HEK293 (cell line): ENCODE measurements around the gene TMEM236.

ENCODE experiments used
- CTCF ChIA-PET: fragments of 350-600 bp; formaldehyde crosslinking; extraction: SDS; loops from one replicate; lab custom pipeline; 2021; ENCODE audit warnings: antibody characterized with exemption; lab: Yijun Ruan, JAX
- POLR2A ChIA-PET: fragments of 300-600 bp; formaldehyde crosslinking; extraction: SDS; loops from one replicate; lab custom pipeline; 2020; ENCODE audit warnings: antibody characterized with exemption, inconsistent platforms; lab: Yijun Ruan, JAX
- H3K27ac ChIP-seq: fragments of 200-500 bp; sonication (Bioruptor generic); 2 replicates; pipeline ENCODE4 v1.5.1; 2014; ENCODE audit warnings: low read depth, low read length, control low read depth, inconsistent platforms; ENCODE audit errors: extremely low read depth
- H3K36me3 ChIP-seq, 2 experiments: fragments of 200-500 bp in 1 of 2; sonication (Bioruptor generic) in 1 of 2; 1 replicate in 1 of 2; 2 replicates in 1 of 2; pipeline ENCODE4 v1.5.1; 2014 to 2017; ENCODE audit warnings: inconsistent platforms in 2 of 2, low read length in 2 of 2; ENCODE audit not compliant: control insufficient read depth in 2 of 2, insufficient read depth in 1 of 2
- H3K4me1 ChIP-seq: fragments of 200-500 bp; sonication (Bioruptor generic); 2 replicates; pipeline ENCODE4 v1.5.1; 2014; ENCODE audit warnings: mild to moderate bottlenecking, low read length, inconsistent platforms; ENCODE audit not compliant: control insufficient read depth, insufficient read depth
- H3K4me3 ChIP-seq: 2 replicates; pipeline ENCODE4 v1.5.1; 2011; ENCODE audit warnings: low read depth, mild to moderate bottlenecking, control low read depth, low read length, moderate library complexity
- H3K9me3 ChIP-seq: fragments of 200-500 bp; sonication (Bioruptor generic); 2 replicates; pipeline ENCODE4 v1.5.1; 2014; ENCODE audit warnings: low read depth, low read length, inconsistent platforms; ENCODE audit not compliant: control insufficient read depth, insufficient read depth
- ELK4 ChIP-seq: IDR thresholded peaks from 2 replicates; pipeline ENCODE4 v1.6.1; 2011; ENCODE audit warnings: mild to moderate bottlenecking, low read depth, low read length, borderline replicate concordance
- FEZF1 ChIP-seq: fragments of 450-650 bp; formaldehyde crosslinking; IDR thresholded peaks from 2 replicates; pipeline ENCODE4 v1.5.1; 2016; ENCODE audit warnings: missing biosample characterization, missing genetic modification characterization
- GLI2 ChIP-seq: fragments of 450-650 bp; formaldehyde crosslinking; IDR thresholded peaks from 2 replicates; pipeline ENCODE4; 2017; ENCODE audit warnings: missing biosample characterization, missing genetic modification characterization, low read depth, borderline replicate concordance
- HIC1 ChIP-seq: fragments of 450-650 bp; formaldehyde crosslinking; IDR thresholded peaks from 2 replicates; pipeline ENCODE4 v1.5.1; 2016; ENCODE audit warnings: missing biosample characterization, missing genetic modification characterization
- OSR2 ChIP-seq: fragments of 450-650 bp; formaldehyde crosslinking; IDR thresholded peaks from 2 replicates; pipeline ENCODE4 v1.5.1; 2016; ENCODE audit warnings: missing biosample characterization, missing genetic modification characterization
- PRDM1 ChIP-seq: fragments of 450-650 bp; formaldehyde crosslinking; IDR thresholded peaks from 2 replicates; pipeline ENCODE4; 2016; ENCODE audit warnings: missing biosample characterization, missing genetic modification characterization
- PRDM10 ChIP-seq: fragments of 450-650 bp; formaldehyde crosslinking; IDR thresholded peaks from 2 replicates; pipeline ENCODE4 v1.5.1; 2016; ENCODE audit warnings: missing biosample characterization, missing genetic modification characterization
- SALL2 ChIP-seq: fragments of 450-650 bp; formaldehyde crosslinking; IDR thresholded peaks from 2 replicates; pipeline ENCODE4 v1.5.0; 2017; ENCODE audit warnings: missing biosample characterization, mild to moderate bottlenecking, missing genetic modification characterization, borderline replicate concordance
- SCRT1 ChIP-seq: fragments of 450-650 bp; formaldehyde crosslinking; IDR thresholded peaks from 2 replicates; pipeline ENCODE4 v1.5.1; 2016; ENCODE audit warnings: missing biosample characterization, missing genetic modification characterization, borderline replicate concordance
- SP7 ChIP-seq: fragments of 450-650 bp; formaldehyde crosslinking; IDR thresholded peaks from 2 replicates; pipeline ENCODE4 v1.5.1; 2016; ENCODE audit warnings: missing biosample characterization, missing genetic modification characterization
- TSHZ1 ChIP-seq: fragments of 450-650 bp; formaldehyde crosslinking; IDR thresholded peaks from 2 replicates; pipeline ENCODE4 v1.5.1; 2016; ENCODE audit warnings: missing biosample characterization, missing genetic modification characterization, borderline replicate concordance
- YY2 ChIP-seq: fragments of 450-650 bp; formaldehyde crosslinking; IDR thresholded peaks from 2 replicates; pipeline ENCODE4 v1.5.1; 2016; ENCODE audit warnings: missing biosample characterization, missing genetic modification characterization
- ZNF426 ChIP-seq: fragments of 450-650 bp; formaldehyde crosslinking; IDR thresholded peaks from 2 replicates; pipeline ENCODE4 v1.5.1; 2017; ENCODE audit warnings: missing biosample characterization, missing genetic modification characterization, mild to moderate bottlenecking, inconsistent platforms, moderate library complexity
- ZNF488 ChIP-seq: fragments of 450-650 bp; formaldehyde crosslinking; IDR thresholded peaks from 2 replicates; pipeline ENCODE4 v1.5.1; 2016; ENCODE audit warnings: missing biosample characterization, missing genetic modification characterization
- ZNF600 ChIP-seq: fragments of 450-650 bp; formaldehyde crosslinking; IDR thresholded peaks from 2 replicates; pipeline ENCODE4 v1.5.1; 2016; ENCODE audit warnings: missing biosample characterization, missing genetic modification characterization
- ZNF610 ChIP-seq: fragments of 450-650 bp; formaldehyde crosslinking; IDR thresholded peaks from 2 replicates; pipeline ENCODE4 v1.5.1; 2016; ENCODE audit warnings: missing biosample characterization, missing genetic modification characterization, borderline replicate concordance
- ZNF791 ChIP-seq: fragments of 450-650 bp; formaldehyde crosslinking; IDR thresholded peaks from 2 replicates; pipeline ENCODE4 v1.5.1; 2016; ENCODE audit warnings: missing biosample characterization, missing genetic modification characterization
- ZSCAN23 ChIP-seq: fragments of 450-650 bp; formaldehyde crosslinking; IDR thresholded peaks from 2 replicates; pipeline ENCODE4 v1.5.1; 2016; ENCODE audit warnings: missing biosample characterization, missing genetic modification characterization
- ZSCAN5A ChIP-seq: fragments of 450-650 bp; formaldehyde crosslinking; IDR thresholded peaks from 2 replicates; pipeline ENCODE4 v1.5.1; 2016; ENCODE audit warnings: missing biosample characterization, missing genetic modification characterization
- ZXDB ChIP-seq: fragments of 450-650 bp; formaldehyde crosslinking; IDR thresholded peaks from 2 replicates; pipeline ENCODE4 v1.5.1; 2016; ENCODE audit warnings: missing biosample characterization, missing genetic modification characterization

Gene TMEM236

GRCh38 chr10:17766731-17767130 is 14.7 kb downstream of the TMEM236 start:
- H3K4me1 ChIP-seq: no peaks in the 10 kb centered on the region
- CTCF ChIA-PET: interaction anchor here (0.7 kb wide), 1 partner anchor 426 kb away, joined by 3 read pairs; no protein-coding TSS in a partner anchor
- H3K4me3 ChIP-seq: no peak overlapping the region

More at GRCh38 chr10:17766731-17767130, 14.7 kb downstream of the TMEM236 start:
- Histone ChIP-seq H3K36me3 (no peaks in the 10 kb centered on the region), H3K27ac (no peak overlapping the region), H3K9me3 (no peaks in the 10 kb centered on the region)
- TF ChIP-seq ZNF488 (tag by site-specific recombination) (no peak), GLI2 (no peak), SCRT1 (tag by site-specific recombination) (no peak), ZNF426 (tag by site-specific recombination) (no peak), FEZF1 (tag by site-specific recombination) (no peak), PRDM10 (tag by site-specific recombination) (no peak), ZXDB (tag by site-specific recombination) (no peak), ZNF600 (tag by site-specific recombination) (no peak), HIC1 (tag by site-specific recombination) (no peak), SALL2 (no peak), OSR2 (tag by site-specific recombination) (no peak), ZNF791 (no peak), SP7 (no peak), ELK4 (no peak), ZNF610 (no peak), PRDM1 (no peak), ZSCAN23 (tag by site-specific recombination) (no peak), YY2 (no peak), TSHZ1 (tag by site-specific recombination) (no peak), ZSCAN5A (tag by site-specific recombination) (no peak)
- POLR2A ChIA-PET: no interaction called here
